ENCODE data around the gene UNK. TPM values are rescaled to one million over a fixed set of nuclear protein-coding genes. Genes with fewer than 3 reads are reported as not detected.
"Not testable (repeated sequence)": the region's sequence is repeated elsewhere in the genome, so short reads cannot be mapped to it uniquely, and the experiment has no call there.

The UNK gene
- polyA plus RNA-seq, 2 of the 4 experiments (the other 2 are of a cell fraction) = 27.0 to 34.5 TPM

GRCh38 chr17:75808905-75809621, 24.5 kb downstream of the UNK start:
- CTCF ChIA-PET = interaction anchor here (0.8 to 9.2 kb wide), 6 partner anchors 9 to 36 kb away, joined by 3 to 62 read pairs (median 4); no protein-coding TSS in a partner anchor
- no peaks in the 10 kb centered on the region for H3K9me3 ChIP-seq
- H3K4me2 ChIP-seq = no peak overlapping the region
- ATAC-seq (peak in 1 of 2 experiments; percentile 13; a peak in 3 of 6 replicates), FAIRE-seq (no peak), DNase-seq (ENCODE audit: low read depth in 1 of 2, low spot score in 1 of 2) (no peak)
- 83% methylated on average over 13 of the region's 18 CpGs for WGBS (ENCODE audit: missing lambda C conversion rate)
- no peaks in the 10 kb centered on the region for H3K4me1 ChIP-seq
- no peak overlapping the region for H3K27ac ChIP-seq
- H3K4me3 ChIP-seq = no peak overlapping the region
- POLR2A ChIA-PET = no interaction called here
- TF ChIP-seq FOSB (CRISPR knock-in tag; IDR thresholded peaks at IDR 0.05) (no peak), HOXA7 (CRISPR knock-in tag; IDR thresholded peaks at IDR 0.05) (no peak), HOXB5 (CRISPR knock-in tag; IDR thresholded peaks at IDR 0.05) (no peak), ZNF302 (CRISPR knock-in tag; IDR thresholded peaks at IDR 0.05) (no peak), CEBPB (IDR thresholded peaks at IDR 0.05) (no peak), CHD4 (IDR thresholded peaks at IDR 0.05; ENCODE audit: borderline replicate concordance) (no peak), MYC (IDR thresholded peaks at IDR 0.05; ENCODE audit: borderline replicate concordance, low read length) (no peak), NPAS2 (CRISPR knock-in tag; IDR thresholded peaks at IDR 0.05; ENCODE audit: borderline replicate concordance) (no peak), FOSL2 (IDR thresholded peaks at IDR 0.05) (no peak), FOSL2 (CRISPR knock-in tag; IDR thresholded peaks at IDR 0.05) (no peak), TP53 (CRISPR knock-in tag; IDR thresholded peaks at IDR 0.05) (no peak), CBX2 (IDR thresholded peaks at IDR 0.05; ENCODE audit: borderline replicate concordance, low read depth) (no peak), JUN (IDR thresholded peaks at IDR 0.05) (no peak), GATA3 (IDR thresholded peaks at IDR 0.05; ENCODE audit: borderline replicate concordance) (no peak)
- TF ChIP-seq, protein P1, sequence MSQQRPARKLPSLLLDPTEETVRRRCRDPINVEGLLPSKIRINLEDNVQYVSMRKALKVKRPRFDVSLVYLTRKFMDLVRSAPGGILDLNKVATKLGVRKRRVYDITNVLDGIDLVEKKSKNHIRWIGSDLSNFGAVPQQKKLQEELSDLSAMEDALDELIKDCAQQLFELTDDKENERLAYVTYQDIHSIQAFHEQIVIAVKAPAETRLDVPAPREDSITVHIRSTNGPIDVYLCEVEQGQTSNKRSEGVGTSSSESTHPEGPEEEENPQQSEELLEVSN (IDR thresholded peaks at IDR 0.05; ENCODE audit: borderline replicate concordance, low read depth) = no peak
- TF ChIP-seq, protein P2, sequence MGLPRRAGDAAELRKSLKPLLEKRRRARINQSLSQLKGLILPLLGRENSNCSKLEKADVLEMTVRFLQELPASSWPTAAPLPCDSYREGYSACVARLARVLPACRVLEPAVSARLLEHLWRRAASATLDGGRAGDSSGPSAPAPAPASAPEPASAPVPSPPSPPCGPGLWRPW (IDR thresholded peaks at IDR 0.05) = no peak

GRCh38 chr17:75809631-75810111, 25.1 kb downstream of the UNK start:
- ChIA-PET POLR2A (no interaction called here), CTCF (interaction anchor here (0.8 to 9.2 kb wide), 6 partner anchors 9 to 36 kb away, joined by 3 to 62 read pairs (median 4); no protein-coding TSS in a partner anchor)
- peaks cover 5% of the 10 kb centered on the region for H3K4me1 ChIP-seq
- FAIRE-seq (no peak), ATAC-seq (no peak), DNase-seq (ENCODE audit: low read depth in 1 of 2, low spot score in 1 of 2) (no peak)
- TF ChIP-seq ATOH8 (CRISPR knock-in tag; IDR thresholded peaks at IDR 0.05; ENCODE audit: low read depth) (no peak), FOXS1 (CRISPR knock-in tag; IDR thresholded peaks at IDR 0.05) (no peak), CEBPB (IDR thresholded peaks at IDR 0.05) (no peak), TFCP2L1 (CRISPR knock-in tag; IDR thresholded peaks at IDR 0.05) (no peak), JUN (IDR thresholded peaks at IDR 0.05) (0 out of 5 replicates have a peak, but pooled peaks of 1 of the 2 experiments have one; percentile 15), SMC3 (IDR thresholded peaks at IDR 0.05) (no peak), MYC (IDR thresholded peaks at IDR 0.05; ENCODE audit: borderline replicate concordance, low read length) (no peak)
- WGBS (ENCODE audit: missing lambda C conversion rate) = 93% methylated on average over 24 of the region's 24 CpGs
- no peak overlapping the region for H3K4me3 ChIP-seq
- no peaks in the 10 kb centered on the region for H3K9me3 ChIP-seq
- H3K4me2 ChIP-seq = no peak overlapping the region
- H3K27ac ChIP-seq = no peak overlapping the region

- no peak for FAIRE-seq
Observed at GRCh38 chr17:75810216-75810615, 25.6 kb downstream of the UNK start.

GRCh38 chr17:75810756-75811155, 26.1 kb downstream of the UNK start:
- H3K27ac ChIP-seq; POLR2A ChIA-PET; FAIRE-seq; ATAC-seq; DNase-seq (ENCODE audit: low read depth in 1 of 2, low spot score in 1 of 2); H3K4me3 ChIP-seq; H3K9me3 ChIP-seq; H3K4me2 ChIP-seq: not testable (repeated sequence)
- peaks cover 14% of the 10 kb centered on the region for H3K4me1 ChIP-seq
- WGBS (ENCODE audit: missing lambda C conversion rate) = 95% methylated on average over 11 of the region's 11 CpGs
- CTCF ChIA-PET = interaction anchor here (0.7 to 1.6 kb wide), 3 partner anchors 25 to 41 kb away, joined by 3 to 5 read pairs (median 3); no protein-coding TSS in a partner anchor

More at GRCh38 chr17:75810216-75810615, 25.6 kb downstream of the UNK start:
- CTCF ChIA-PET = interaction anchor here (0.7 to 9.2 kb wide), 3 partner anchors 15 to 41 kb away, joined by 3 to 62 read pairs (median 5); no protein-coding TSS in a partner anchor
- POLR2A ChIA-PET = no interaction called here
- Histone ChIP-seq H3K4me1 (peaks cover 10% of the 10 kb centered on the region), H3K27ac (no peak overlapping the region), H3K4me2 (no peak overlapping the region), H3K9me3 (no peaks in the 10 kb centered on the region), H3K4me3 (no peak overlapping the region)
- TF ChIP-seq CBX8 (IDR thresholded peaks at IDR 0.05) (no peak), ZC3H11A (IDR thresholded peaks at IDR 0.05) (no peak), MAFK (IDR thresholded peaks at IDR 0.05; ENCODE audit: partially characterized antibody) (no peak), HMGXB4 (CRISPR knock-in tag; IDR thresholded peaks at IDR 0.05; ENCODE audit: borderline replicate concordance) (no peak), RNF2 (IDR thresholded peaks at IDR 0.05; ENCODE audit: borderline replicate concordance, low read depth) (no peak), ZNF302 (CRISPR knock-in tag; IDR thresholded peaks at IDR 0.05) (no peak), NFE2L2 (conservative IDR thresholded peaks at IDR 0.05; ENCODE audit: low read length) (no peak), EHF (CRISPR knock-in tag; IDR thresholded peaks at IDR 0.05) (no peak)
- no peak for ATAC-seq
- no peak for DNase-seq (ENCODE audit: low read depth in 1 of 2, low spot score in 1 of 2)
- 93% methylated on average over 5 of the region's 5 CpGs for WGBS (ENCODE audit: missing lambda C conversion rate)
